A204.1 (cell line): ENCODE measurements around the gene C5.
"Not testable (repeated sequence)": the region's sequence is repeated elsewhere in the genome, so short reads cannot be mapped to it uniquely, and the experiment has no call there.

Source experiments
- FAIRE-seq: peaks from 2 replicates; lab custom pipeline; 2012; peaks lifted over from hg19 to GRCh38; lab: Jason Lieb, UNC

The C5 gene

DNA sequence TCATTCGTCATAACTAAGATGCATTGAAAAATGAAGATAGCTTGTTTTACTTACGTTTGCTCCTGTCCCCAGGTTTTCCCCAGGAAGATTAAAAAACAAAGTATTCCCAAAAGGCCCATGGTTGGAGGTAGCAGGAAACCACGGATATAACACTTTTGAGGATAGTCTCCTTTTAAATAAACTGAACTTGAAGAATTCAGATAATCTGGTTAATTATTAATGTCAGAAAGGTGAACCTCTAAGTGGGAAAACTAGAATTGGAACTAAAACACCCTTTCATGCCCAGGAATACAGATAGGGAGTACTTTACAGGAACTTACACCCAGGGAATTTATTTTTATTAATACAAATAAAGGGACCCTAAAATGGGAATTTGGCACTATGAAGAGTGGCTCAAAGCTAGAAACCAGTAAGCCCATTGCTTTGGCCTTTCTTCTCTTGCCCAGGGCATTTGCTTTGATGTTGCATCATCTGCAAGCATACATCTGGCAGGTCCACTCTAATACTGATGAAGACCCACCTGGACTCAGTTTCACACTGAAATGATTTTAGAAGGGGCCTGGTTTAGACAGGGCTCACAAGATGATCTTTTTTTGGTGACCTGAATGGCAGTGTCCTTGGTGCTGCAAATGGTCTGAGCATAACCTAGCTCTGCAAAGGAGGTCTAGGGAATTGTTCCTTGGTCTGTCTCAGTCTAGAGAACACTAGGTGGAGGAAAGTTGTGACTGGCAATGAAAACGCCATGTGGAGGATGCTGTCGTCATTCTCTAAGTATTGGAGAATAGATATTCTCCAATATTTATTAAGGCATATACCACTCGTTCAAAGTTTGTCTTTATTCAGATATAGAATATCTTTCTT, at the start of gene C5:
C5 (minus strand) TSS at position 148 of the 861 bp plus-strand sequence; CDS start at position 119, 29 bp downstream.
- FAIRE-seq = no peak

DNA sequence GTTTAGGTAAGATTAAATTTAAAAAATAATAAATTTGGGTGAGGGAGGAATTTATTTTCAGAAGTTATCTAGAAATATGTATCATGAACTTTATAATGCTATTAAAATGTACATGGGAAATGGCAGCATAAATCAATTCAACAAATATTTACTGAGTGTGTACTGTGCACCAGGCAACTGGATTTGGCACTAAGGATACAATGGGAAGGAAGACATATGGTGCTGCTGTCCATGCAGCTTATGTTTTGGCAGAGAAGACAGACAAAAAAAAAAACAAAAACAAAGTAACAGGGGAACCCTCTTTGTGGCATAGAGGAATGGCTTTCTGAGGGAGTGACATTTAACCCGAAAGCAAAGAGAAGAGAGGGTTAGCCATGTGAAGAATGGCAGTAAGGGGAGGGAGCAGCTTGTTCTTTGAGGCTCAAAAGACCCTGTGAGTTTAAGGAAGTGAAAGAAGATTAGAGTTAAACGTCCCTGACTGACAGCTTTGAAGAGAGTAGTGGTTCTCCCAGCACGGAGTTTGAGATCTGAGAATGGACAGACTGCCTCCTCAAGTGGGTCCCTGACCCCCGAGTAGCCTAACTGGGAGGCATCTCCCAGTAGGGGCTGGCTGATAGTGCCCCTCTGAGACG, 48.6 kb upstream of the C5 start:
- FAIRE-seq = no peak

GRCh38 chr9:121095057-121095456, 45.0 kb upstream of the C5 start:
- no peak for FAIRE-seq

- not testable (repeated sequence) for FAIRE-seq
Observed at GRCh38 chr9:121090743-121091142, 40.7 kb upstream of the C5 start.

DNA sequence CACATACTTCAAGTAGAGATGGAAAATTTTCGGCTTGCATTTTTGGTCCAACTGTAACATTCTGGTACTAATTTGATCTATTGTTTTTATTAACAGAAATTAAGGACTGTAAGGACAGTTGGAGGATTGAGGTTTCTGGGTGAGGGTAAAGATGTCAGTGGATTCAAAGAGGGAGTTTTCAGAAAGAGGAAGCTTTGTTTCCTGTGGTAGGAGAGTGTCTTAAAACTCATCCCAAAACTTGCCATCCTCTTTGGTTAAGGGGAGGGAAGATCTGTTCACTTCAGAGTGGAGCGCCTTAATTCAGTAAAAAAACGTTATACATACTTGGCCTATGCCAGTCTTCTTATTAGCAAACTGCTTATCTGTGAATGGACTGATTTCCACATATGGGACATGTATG, 38.5 kb upstream of the C5 start:
- FAIRE-seq = no peak

DNA sequence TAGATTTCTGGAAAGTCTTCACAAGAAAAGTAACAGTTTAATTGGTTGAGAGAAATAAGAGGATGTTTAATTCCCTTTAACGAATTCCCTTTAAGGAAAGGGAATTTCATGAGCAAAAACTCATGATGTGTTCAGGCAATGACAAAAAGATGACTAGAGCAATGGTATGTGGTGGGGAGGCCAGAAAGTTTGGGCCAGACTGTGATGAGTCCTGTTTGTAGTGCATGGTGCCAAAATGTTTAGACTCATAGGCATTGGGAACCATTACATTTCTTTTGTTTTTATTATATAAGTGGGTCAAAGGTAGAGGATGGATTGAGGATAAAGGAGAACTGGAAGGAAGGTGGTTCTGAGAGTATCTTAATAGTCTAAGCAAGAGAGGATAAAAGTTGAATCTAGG, 35.6 kb upstream of the C5 start:
- FAIRE-seq = no peak

GRCh38 chr9:121082075-121082474, 32.0 kb upstream of the C5 start:
- FAIRE-seq = no peak

GRCh38 chr9:121075251-121076036, 25.4 kb upstream of the C5 start:
- FAIRE-seq = no peak

GRCh38 chr9:121074370-121075250, 24.5 kb upstream of the C5 start, which contains the start of gene CNTRL:
CNTRL (plus strand) TSS chr9:121074955; CDS start chr9:121088327, 13,372 bp downstream.
- FAIRE-seq = no peak

GRCh38 chr9:121073038-121073437, 23.0 kb upstream of the C5 start:
- FAIRE-seq = peak; percentile 93

DNA sequence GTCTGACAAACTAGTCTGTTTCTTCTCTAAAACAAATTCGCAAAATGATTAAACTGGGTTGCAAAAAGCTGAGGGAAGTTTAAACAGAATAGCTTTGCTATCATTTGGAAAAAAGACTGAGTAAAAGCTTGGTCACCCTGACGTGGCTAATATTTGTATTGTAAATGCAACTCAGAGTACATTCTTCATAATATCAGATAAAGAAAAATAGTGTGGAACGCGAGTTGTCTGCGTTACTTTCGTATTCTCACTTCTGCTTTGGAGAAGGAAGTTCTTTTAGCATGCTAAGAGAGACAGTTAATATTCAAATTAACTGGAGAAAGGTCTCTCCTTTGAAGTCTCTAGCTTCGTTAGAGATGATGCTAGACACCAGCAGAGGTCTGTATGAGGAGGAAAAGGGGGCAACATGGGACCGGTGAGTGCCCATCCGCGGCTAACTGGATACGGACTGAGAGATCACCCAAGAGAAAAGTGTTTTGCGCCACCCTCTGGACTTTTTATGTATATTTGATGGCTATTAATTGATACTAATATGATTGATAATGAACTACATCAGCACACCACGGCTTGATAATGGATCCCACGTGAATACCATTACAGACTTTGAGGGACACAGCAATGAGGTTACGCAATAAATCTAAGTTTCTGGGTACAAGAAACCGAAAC, 21.8 kb upstream of the C5 start:
- FAIRE-seq = peak; percentile 48

DNA sequence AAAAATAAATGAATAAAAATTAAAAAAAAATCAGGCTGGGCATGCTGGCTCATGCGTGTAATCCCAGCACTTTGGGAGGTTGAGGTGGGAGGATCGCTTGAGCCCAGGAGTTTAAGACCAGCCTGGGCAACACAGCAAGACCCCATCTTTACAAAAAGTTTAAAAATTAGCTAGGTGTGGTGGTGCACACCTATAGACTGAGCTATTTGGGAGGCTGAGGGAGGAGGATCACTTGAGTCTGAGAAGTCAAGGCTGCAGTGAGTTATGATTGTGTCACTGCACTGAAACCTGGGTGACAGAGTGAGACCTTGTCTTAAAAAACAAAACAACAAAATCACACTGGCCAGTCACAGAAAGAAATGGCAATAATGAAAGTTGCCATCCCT, 21.3 kb upstream of the C5 start:
- FAIRE-seq = no peak

DNA sequence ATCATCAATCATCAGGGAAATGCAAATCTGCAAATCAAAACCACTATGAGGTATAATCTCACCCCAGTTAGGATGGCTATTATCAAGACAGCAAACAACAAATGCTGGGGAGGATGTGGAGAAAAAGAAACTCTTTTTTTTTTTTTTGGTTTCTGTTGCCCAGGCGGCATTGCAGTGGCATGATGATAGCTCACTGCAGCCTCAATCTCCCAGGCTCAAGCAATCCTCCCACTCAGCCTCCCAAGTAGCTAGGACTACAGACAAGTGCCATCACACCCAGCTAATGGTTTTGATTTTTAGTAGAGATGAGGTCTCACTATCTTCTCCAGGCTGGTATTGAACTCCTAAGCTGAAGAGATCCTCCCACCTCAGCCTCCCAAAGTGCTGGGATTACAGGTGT, 19.3 kb upstream of the C5 start:
- FAIRE-seq = no peak

DNA sequence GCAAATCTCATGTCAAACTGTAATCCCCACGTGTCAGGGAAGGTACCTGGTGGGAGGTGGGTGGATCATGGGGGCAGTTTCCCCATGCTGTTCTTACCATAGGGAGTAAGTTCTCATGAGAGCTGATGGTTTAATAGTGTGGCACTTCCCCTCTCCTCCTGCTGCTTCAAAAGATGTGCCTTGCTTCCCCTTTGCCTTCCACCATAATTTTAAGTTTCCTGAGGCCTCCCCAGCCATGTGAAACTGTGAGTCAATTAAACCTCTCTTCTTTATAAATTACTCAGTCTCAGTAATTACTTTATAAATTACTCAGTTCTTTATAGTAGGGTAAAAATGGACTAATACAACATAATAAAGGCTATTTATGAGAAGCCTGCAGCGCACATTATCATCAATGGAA, 17.6 kb upstream of the C5 start:
- no peak for FAIRE-seq

GRCh38 chr9:121066850-121067249, 16.8 kb upstream of the C5 start:
- FAIRE-seq = no peak

DNA sequence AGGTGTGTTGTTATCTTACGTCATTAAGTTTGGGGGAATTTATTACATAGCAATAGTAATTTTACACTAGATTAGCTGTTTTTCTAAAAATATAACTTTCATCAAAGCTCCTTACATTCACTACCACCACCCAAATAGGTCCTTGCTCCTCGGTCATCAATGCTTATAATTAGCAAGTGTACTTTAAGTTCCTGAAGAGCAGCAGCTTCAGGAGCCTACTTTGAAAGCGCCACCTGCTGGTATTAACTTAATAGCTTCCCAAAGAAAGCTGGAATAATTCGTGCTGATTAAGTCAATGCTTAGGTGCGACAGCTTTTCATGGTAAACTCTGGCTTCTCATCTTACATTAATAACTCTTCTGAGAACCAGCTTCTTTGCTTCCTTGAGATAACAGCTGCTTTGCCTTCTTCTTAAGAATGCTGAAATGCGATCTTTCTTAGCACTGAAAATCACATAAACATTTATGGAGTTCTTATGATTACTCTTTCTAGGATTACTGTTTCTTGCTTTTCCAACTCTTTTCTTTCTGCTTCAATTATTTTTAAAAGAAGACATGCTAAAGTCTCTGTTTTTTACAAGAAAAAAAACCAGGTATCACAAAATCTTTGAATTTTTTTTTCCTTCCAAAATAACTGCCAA, 10.0 kb upstream of the C5 start:
- peak; percentile 89 for FAIRE-seq

DNA sequence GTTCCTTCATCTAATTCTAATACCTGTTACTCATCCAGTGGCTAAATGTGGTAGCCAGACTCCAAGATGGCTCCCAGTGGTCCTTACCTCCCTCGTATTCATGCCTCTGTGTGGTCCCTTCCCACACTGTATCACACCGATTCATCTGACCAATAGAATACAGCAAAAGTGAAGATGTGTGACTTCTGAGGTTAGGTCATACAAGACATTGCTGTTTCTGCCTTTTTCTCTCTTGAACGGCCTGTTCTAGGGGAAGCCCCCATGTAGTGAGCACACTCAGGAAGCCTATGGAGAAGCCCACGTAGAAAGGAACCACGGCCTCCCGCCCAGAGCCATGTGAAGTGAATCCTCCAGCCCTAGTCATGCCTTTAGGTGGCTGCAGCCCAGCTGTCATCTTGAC, 9.4 kb upstream of the C5 start:
- FAIRE-seq = no peak

DNA sequence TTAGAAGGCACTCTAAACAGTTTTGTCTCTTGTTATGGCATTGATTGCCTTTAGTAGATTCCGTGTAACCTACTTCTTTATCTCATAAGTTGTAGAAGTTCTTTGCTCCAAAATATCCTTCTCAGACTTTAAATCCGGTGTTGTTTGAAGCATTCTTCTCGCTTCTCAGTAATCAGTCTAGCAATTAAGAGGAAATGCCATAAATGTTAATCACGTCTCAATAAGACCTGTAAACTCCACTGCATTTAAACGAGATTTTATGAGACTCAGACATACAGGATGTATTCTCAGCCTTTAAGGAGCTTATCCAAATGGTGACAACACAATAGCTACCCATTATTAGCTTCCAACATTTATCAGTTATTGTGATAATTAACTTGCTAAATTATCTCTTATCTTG, 7.7 kb upstream of the C5 start:
- no peak for FAIRE-seq

DNA sequence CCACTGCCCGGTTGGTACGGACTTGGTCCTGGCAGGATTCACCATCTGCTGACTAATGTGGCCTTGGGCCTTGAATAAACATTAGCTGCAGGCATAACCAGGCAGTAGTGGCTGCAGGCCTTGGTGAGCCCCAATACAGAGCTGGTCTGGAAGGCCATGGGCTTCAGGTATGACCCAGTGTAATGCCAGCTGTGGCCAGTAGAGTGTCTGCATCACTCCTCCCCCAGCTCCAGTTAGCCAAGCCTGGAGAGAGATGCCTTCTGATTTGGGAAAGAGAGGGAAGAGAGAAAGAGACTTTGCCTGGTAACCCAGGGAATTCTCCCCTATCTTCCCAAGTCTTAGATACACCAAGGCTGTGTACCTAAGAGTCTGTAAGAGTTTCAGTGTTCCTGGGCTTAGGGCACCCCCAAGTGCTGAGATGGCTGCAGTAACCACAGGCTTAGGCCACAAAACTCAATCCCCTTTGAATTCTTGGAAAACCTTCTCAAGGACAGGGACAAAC, 5.6 kb upstream of the C5 start:
- no peak for FAIRE-seq

DNA sequence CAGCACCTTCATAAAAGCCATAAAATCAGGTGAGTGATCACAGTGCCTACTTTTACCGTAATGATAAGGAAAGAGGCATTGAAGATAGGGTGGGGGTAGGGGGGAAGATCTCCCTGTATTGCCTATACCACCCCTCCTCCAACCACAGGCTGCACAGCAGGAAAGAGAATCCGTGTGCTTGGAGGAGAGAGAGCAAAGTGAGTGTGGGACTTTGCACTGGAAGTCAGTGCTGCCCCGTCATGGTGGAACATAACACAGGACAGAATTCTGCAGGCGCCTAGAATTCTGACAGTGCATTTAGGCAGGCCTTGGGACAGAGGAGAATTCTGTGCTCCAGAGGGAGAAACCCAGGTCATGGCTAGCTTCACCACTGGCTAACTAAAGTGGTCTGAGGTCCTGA, 3.5 kb upstream of the C5 start:
- FAIRE-seq = no peak

DNA sequence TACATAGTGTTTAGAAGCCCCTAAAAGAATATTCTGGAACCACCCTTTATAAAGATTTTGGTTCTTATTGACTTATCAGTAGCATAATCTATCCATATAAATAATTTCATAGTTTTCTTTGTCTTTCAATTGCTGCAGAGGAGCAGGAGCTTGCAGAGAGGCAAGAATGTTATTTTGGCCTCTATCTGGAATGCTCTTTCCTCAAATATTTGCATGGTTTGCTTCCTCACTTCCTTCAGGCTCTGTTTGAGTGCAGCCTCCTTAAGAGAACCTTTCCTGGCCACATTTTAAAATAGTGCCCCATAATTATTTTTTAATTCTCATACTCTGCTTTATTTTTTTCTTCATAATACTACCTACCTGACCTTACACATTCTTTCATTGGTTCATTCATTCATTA, 1.5 kb downstream of the C5 start:
- FAIRE-seq = no peak
